SH-SY5Y (cell line): ENCODE results near the gene VSIG8.

Experiments used
- GATA2 ChIP-seq: IDR thresholded peaks from 2 replicates; pipeline ENCODE4 v1.6.1; 2011; ENCODE audit warnings: mild to moderate bottlenecking, low read depth, low read length
- GATA3 ChIP-seq: IDR thresholded peaks from 2 replicates; pipeline ENCODE4 v1.6.1; 2011; ENCODE audit warnings: low read depth, mild to moderate bottlenecking, low read length, moderate library complexity

DNA sequence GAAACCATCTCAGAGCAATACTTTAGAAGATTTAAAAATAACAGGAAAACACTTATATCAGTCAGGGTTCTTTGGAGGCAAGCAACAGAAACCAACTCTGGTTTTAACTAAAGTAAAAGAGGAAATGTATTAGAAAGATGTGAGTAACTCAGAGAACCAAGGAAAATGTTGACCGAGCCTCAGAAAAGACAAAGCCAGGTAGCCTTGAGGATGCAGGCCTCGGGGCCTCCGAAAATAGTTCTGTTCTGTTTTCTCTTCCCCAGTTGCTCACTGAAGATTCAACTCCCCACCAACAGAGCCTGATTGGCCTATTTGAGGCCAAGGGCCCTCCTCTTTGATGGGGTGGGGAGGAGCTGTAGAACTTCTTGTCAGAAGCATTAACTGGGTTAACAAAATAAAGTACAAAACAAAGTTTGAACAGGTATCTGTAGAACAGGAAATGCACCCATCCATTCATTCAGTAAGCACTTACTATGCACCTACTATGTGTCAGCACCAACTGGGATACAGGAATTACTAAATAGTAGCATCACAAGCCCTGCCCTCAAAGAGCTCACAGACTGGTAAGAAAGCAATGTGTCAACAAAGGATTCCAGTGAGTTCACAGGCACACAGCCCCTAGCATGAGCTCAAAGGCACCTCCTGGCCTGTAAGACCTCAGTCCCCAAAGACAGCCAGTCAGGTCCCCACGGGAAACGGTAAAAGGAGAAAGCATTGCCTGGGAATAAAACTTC, 23.2 kb downstream of the VSIG8 start:
- TF ChIP-seq GATA2 (no peak), GATA3 (no peak)
